Neural cell (in vitro differentiated cells): ENCODE data around the gene HOXC11. TPM values are rescaled to one million over a fixed set of nuclear protein-coding genes. Genes with fewer than 3 reads are reported as not detected.

Experiments used
- H2AFZ ChIP-seq: fragments of 200-600, 300-800 bp; sonication (generic), shearing (Covaris generic); 2 replicates; pipeline ENCODE4 v1.6.0; 2014; ENCODE audit warnings: low read depth, mild to moderate bottlenecking, antibody characterized with exemption, low read length, moderate library complexity
- H3F3A ChIP-seq: fragments of 200-600 bp; shearing (Covaris generic); 2 replicates; pipeline ENCODE4 v1.6.1; 2016; ENCODE audit warnings: mild to moderate bottlenecking, moderate library complexity, mixed read lengths, antibody characterized with exemption, low read length; ENCODE audit not compliant: insufficient read depth, poor library complexity, severe bottlenecking
- H3K27ac ChIP-seq: fragments of 200-600, 300-800 bp; sonication (generic), shearing (Covaris generic); 2 replicates; pipeline ENCODE4 v1.5.1; 2014; ENCODE audit warnings: mild to moderate bottlenecking, low read length, moderate library complexity
- H3K27me3 ChIP-seq: fragments of 300-800, 200-600 bp; sonication (generic), shearing (Covaris generic); 2 replicates; pipeline ENCODE4 v1.6.0; 2014; ENCODE audit warnings: mild to moderate bottlenecking, low read depth, low read length, moderate library complexity; ENCODE audit not compliant: insufficient read depth
- H3K36me3 ChIP-seq: fragments of 300-800, 200-600 bp; sonication (generic), shearing (Covaris generic); 2 replicates; pipeline ENCODE4 v1.5.1; 2014; ENCODE audit warnings: mild to moderate bottlenecking, antibody characterized with exemption, low read length, moderate library complexity; ENCODE audit not compliant: insufficient read depth
- H3K4me2 ChIP-seq: fragments of 300-800, 200-600 bp; sonication (generic), shearing (Covaris generic); 2 replicates; pipeline ENCODE4 v1.6.0; 2014; ENCODE audit warnings: mild to moderate bottlenecking, low read length
- H3K4me3 ChIP-seq: fragments of 300-800, 200-600 bp; sonication (generic), shearing (Covaris generic); 2 replicates; pipeline ENCODE4 v1.5.1; 2014; ENCODE audit warnings: mild to moderate bottlenecking, low read length, moderate library complexity
- H3K79me2 ChIP-seq: fragments of 200-600 bp; shearing (Covaris generic); replicated peaks from 2 replicates; pipeline ENCODE4 v1.6.0; 2014; ENCODE audit warnings: mild to moderate bottlenecking, low read length, moderate library complexity; ENCODE audit not compliant: insufficient read depth
- H3K9ac ChIP-seq: fragments of 300-800, 200-600 bp; sonication (generic), shearing (Covaris generic); 2 replicates; pipeline ENCODE4 v1.6.1; 2016; ENCODE audit warnings: mild to moderate bottlenecking, low read length, mixed read lengths
- H3K9me2 ChIP-seq: fragments of 200-600 bp; shearing (Covaris generic); 2 replicates; pipeline ENCODE4 v1.6.1; 2016; ENCODE audit warnings: mild to moderate bottlenecking, low read length, mixed read lengths; ENCODE audit not compliant: insufficient read depth
- H3K9me3 ChIP-seq: fragments of 200-600, 300-800 bp; sonication (generic), shearing (Covaris generic); 2 replicates; pipeline ENCODE4 v1.6.1; 2016; ENCODE audit warnings: mild to moderate bottlenecking, mixed run types, low read length, moderate library complexity, mixed read lengths
- H4K20me1 ChIP-seq: fragments of 200-600 bp; shearing (Covaris generic); 2 replicates; pipeline ENCODE4 v1.6.1; 2016; ENCODE audit warnings: mild to moderate bottlenecking, mixed run types; ENCODE audit not compliant: insufficient read depth
- EP300 ChIP-seq: fragments of 450-650 bp; conservative IDR thresholded peaks from 2 replicates; pipeline ENCODE4 v1.6.1; 2014; ENCODE audit warnings: antibody characterized with exemption, mild to moderate bottlenecking, moderate library complexity; ENCODE audit not compliant: poor library complexity, severe bottlenecking
- EZH2 ChIP-seq: fragments of 200-600, 300-800 bp; shearing (Covaris generic), sonication (generic); IDR thresholded peaks from 2 replicates; pipeline ENCODE4 v1.6.1; 2014; ENCODE audit warnings: antibody characterized with exemption, low read length, borderline replicate concordance, mild to moderate bottlenecking; ENCODE audit not compliant: insufficient read depth, poor library complexity, severe bottlenecking
- MXI1 ChIP-seq: fragments of 450-650 bp; conservative IDR thresholded peaks from 2 replicates; pipeline ENCODE4 v1.6.1; 2014; ENCODE audit warnings: antibody characterized with exemption, mild to moderate bottlenecking; ENCODE audit not compliant: poor library complexity, severe bottlenecking
- POLR2AphosphoS5 ChIP-seq: IDR thresholded peaks from 2 replicates; pipeline ENCODE4 v1.6.1; 2012
- RAD21 ChIP-seq: fragments of 450-650 bp; conservative IDR thresholded peaks from 2 replicates; pipeline ENCODE4 v1.6.1; 2014; ENCODE audit warnings: antibody characterized with exemption, mild to moderate bottlenecking, moderate library complexity
- SMC3 ChIP-seq: fragments of 450-650 bp; conservative IDR thresholded peaks from 2 replicates; pipeline ENCODE4 v1.6.1; 2014; ENCODE audit warnings: antibody characterized with exemption, mild to moderate bottlenecking, moderate library complexity; ENCODE audit not compliant: poor library complexity
- TAF1 ChIP-seq: IDR thresholded peaks from 2 replicates; pipeline ENCODE4 v1.6.1; 2012; ENCODE audit warnings: low read depth
- polyA plus RNA-seq: library from polyadenylated mRNA; depleted of rRNA; stranded (reverse); fragments of >200 nt; gene quantifications from 2 replicates; pipeline ENCODE4 v1.2.3, GENCODE V29; 2014
- TF ChIP-seq, protein P1 (sequence below): fragments of 450-650 bp; IDR thresholded peaks from 2 replicates; pipeline ENCODE4 v1.5.1; 2014; ENCODE audit warnings: antibody characterized with exemption, mild to moderate bottlenecking, moderate library complexity; ENCODE audit not compliant: poor library complexity, severe bottlenecking
- TF ChIP-seq, protein P2 (sequence below): IDR thresholded peaks from 2 replicates; pipeline ENCODE4 v1.6.1; 2012; ENCODE audit warnings: borderline replicate concordance

Gene HOXC11
- polyA plus RNA-seq, 1 donor from 2014 or later, result not detected

DNA sequence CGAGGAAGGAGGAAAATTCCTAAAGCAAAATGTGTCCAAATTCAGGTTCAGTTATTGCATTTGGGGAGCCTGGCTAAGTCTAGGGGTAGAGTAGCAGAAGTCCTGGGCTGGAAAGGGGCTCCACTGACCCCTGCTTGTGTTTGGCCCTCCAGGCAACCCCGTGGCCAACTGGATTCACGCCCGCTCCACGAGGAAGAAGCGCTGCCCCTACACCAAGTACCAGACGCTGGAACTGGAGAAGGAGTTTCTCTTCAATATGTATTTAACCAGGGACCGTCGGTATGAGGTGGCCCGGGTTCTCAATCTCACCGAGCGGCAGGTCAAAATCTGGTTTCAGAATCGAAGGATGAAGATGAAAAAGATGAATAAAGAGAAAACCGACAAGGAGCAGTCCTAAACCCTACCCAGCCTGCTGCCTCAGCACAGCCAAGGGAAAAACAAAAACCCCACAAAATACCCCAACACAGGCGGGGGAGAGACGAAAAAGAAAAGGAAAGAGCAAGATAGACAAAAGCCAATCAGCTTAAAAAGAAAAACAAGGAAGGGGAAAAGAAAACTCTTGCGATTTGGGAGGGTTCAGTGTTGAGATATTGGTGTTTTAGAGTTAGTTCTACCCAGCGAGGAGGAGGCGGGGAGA lies 29.5 kb downstream of the HOXC11 start:
- Histone ChIP-seq H3F3A (no peaks in the 10 kb centered on the region), H3K9me3 (no peaks in the 10 kb centered on the region), H3K27me3 (peaks cover 100% of the 10 kb centered on the region), H3K9me2 (no peaks in the 10 kb centered on the region), H2AFZ (no peak overlapping the region), H4K20me1 (no peaks in the 10 kb centered on the region), H3K27ac (no peak overlapping the region), H3K4me2 (no peak overlapping the region), H3K4me3 (no peak overlapping the region), H3K9ac (no peak overlapping the region), H3K79me2 (no peaks in the 10 kb centered on the region), H3K36me3 (no peaks in the 10 kb centered on the region)
- TF ChIP-seq, protein P1, sequence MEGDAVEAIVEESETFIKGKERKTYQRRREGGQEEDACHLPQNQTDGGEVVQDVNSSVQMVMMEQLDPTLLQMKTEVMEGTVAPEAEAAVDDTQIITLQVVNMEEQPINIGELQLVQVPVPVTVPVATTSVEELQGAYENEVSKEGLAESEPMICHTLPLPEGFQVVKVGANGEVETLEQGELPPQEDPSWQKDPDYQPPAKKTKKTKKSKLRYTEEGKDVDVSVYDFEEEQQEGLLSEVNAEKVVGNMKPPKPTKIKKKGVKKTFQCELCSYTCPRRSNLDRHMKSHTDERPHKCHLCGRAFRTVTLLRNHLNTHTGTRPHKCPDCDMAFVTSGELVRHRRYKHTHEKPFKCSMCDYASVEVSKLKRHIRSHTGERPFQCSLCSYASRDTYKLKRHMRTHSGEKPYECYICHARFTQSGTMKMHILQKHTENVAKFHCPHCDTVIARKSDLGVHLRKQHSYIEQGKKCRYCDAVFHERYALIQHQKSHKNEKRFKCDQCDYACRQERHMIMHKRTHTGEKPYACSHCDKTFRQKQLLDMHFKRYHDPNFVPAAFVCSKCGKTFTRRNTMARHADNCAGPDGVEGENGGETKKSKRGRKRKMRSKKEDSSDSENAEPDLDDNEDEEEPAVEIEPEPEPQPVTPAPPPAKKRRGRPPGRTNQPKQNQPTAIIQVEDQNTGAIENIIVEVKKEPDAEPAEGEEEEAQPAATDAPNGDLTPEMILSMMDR, result no peak
- TF ChIP-seq, protein P2, sequence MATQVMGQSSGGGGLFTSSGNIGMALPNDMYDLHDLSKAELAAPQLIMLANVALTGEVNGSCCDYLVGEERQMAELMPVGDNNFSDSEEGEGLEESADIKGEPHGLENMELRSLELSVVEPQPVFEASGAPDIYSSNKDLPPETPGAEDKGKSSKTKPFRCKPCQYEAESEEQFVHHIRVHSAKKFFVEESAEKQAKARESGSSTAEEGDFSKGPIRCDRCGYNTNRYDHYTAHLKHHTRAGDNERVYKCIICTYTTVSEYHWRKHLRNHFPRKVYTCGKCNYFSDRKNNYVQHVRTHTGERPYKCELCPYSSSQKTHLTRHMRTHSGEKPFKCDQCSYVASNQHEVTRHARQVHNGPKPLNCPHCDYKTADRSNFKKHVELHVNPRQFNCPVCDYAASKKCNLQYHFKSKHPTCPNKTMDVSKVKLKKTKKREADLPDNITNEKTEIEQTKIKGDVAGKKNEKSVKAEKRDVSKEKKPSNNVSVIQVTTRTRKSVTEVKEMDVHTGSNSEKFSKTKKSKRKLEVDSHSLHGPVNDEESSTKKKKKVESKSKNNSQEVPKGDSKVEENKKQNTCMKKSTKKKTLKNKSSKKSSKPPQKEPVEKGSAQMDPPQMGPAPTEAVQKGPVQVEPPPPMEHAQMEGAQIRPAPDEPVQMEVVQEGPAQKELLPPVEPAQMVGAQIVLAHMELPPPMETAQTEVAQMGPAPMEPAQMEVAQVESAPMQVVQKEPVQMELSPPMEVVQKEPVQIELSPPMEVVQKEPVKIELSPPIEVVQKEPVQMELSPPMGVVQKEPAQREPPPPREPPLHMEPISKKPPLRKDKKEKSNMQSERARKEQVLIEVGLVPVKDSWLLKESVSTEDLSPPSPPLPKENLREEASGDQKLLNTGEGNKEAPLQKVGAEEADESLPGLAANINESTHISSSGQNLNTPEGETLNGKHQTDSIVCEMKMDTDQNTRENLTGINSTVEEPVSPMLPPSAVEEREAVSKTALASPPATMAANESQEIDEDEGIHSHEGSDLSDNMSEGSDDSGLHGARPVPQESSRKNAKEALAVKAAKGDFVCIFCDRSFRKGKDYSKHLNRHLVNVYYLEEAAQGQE, result no peak
- no peak for TF ChIP-seq SMC3
- TF ChIP-seq TAF1, result no peak
- no peak for TF ChIP-seq RAD21
- TF ChIP-seq EZH2, result no peak
- TF ChIP-seq MXI1, result no peak
- no peak for TF ChIP-seq POLR2AphosphoS5
- TF ChIP-seq EP300, result no peak

DNA sequence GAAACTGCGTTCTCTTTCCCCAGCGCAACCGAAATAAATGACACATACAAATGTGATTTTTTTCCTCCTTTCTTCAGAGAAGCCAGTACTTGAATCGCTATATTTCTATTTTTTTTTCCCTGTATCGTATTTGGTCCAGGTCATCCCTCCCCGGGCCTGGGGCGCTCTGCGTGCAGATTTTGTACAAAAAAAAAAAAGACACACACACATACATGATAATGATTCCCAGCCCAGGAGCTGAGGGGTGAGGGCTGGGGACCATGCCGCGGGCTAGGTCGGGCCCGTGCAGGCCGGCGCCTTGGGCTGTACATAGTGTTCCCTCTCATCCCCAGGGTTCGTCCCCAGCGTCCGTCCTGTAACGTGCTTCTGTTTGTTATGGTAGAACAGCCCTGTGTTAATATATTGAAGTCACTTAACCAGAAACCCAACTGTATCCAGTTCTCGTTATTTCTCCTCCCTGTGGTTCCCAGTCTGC lies 30.0 kb downstream of the HOXC11 start:
- Histone ChIP-seq H4K20me1 (no peaks in the 10 kb centered on the region), H3K36me3 (no peaks in the 10 kb centered on the region), H3K27ac (no peak overlapping the region), H2AFZ (no peak overlapping the region), H3F3A (no peaks in the 10 kb centered on the region), H3K9me2 (no peaks in the 10 kb centered on the region), H3K4me3 (no peak overlapping the region), H3K9me3 (no peaks in the 10 kb centered on the region), H3K27me3 (peaks cover 100% of the 10 kb centered on the region), H3K79me2 (no peaks in the 10 kb centered on the region), H3K9ac (no peak overlapping the region), H3K4me2 (no peak overlapping the region)
- TF ChIP-seq, protein P2, result no peak
- TF ChIP-seq, protein P1, result no peak
- TF ChIP-seq EP300 (no peak), POLR2AphosphoS5 (no peak), RAD21 (no peak), TAF1 (no peak), SMC3 (no peak), EZH2 (no peak), MXI1 (no peak)
